GM15510 (cell line): ENCODE data around the gene KLHL8.

Experiments
- POLR2A ChIP-seq: IDR thresholded peaks from 3 replicates; pipeline ENCODE4 v1.6.1; 2011; ENCODE audit warnings: borderline replicate concordance; ENCODE audit not compliant: insufficient read length; ENCODE audit errors: extremely low read depth

Gene KLHL8

DNA sequence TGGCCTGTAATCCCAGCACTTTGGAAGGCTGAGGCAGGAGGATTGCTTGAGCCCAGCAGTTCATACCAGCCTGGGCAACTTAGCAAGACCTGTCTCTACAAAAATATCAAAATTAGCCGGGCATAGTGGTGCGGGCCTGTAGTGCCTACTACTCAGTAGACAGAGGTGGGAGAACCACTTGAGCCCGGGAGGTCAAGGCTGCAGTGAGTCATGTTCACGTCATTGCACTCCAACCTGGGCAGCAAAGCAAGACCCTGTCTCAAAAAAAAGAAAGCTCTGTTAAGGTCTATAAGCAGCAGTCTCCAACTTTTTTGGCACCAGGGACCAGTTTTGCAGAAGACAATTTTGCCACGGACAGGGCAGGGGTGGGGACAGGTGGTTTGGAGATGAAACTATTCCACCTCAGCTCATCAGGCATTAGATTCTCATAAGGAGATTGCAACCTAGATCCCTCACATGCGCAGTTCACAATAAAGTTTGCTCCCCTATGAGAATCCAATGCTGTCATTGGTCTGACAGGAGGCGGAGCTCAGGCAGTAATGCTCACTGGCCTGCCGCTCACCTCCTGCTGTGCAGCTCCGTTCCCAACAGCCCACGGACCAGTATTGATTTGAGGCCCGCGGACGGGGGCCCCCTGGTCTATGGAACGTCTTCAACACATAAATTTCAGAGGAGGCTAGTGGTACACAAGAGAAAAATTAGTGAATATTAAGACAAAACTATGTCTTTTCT is 67.9 kb downstream of the KLHL8 start:
- no peak for TF ChIP-seq POLR2A

DNA sequence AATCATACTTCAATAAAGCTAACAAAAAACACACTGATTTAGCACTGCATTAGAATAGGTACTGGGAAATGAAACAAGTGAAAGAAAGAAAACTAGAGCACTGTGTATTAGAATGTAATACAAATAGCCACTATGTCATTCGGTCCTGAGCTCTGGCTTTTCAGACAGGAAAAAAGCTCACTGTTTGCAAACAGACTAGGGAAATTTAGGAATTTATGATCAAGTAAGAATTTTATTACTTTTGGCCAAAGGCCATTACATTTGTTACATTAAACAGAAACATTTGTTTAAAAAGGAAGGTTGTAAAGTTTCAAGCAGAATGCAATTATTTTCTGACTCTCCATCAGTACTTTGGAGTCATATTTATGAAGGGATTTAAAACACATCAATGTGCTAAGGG is 68.7 kb downstream of the KLHL8 start:
- no peak for TF ChIP-seq POLR2A

DNA sequence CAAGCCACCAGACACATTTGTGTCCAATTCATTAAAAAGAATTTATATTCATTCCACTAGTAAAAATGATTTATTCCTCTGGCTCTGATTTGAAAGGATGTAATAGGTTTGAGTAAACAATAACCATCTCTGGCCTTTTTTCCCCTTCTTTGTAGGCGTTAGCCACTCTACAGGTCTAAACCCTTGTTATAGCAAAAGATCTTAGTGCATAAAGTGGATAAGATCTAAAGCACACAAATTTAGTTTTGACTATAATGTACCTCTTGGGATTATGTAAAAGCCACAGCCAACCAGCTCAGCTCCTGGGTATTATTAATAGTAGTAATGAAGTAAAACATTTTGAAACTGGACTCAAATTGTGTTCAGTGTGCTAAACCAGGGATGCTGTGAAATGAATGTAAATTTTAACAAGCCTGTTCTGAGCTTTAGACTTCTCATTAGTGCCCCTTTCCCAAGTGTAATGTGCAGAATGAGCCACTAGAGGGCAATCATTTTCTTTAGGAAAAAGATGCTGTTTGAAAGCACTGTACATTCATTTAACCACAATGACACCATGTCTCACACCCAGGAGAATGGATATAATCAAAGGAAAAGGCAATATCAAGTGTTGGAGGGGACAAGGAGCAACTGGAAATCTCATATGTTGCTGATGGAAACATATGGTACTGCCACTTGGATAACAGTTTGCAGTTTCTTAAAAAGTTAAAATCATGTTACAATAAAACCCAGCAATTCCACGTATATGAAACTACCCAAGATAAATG is 69.7 kb downstream of the KLHL8 start:
- no peak for TF ChIP-seq POLR2A

DNA sequence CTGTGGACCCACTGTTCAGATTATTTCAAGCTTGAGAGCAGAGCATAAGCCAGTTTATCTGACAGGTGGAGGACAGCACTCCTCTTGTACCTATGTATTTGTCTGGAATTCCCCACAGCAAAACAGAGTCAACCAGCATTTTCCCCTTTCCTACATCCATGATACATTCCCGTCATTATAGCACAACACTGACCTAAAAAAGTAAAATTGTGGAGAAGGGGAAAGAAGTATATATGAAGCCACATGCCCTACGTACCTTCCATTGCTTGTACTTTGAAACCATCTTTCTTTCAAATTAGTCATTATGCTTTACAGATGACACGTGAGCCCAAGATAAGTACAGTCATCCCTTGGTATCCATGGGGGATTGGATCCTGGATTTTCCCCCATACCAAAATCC is 73.3 kb downstream of the KLHL8 start:
- no peak for TF ChIP-seq POLR2A

DNA sequence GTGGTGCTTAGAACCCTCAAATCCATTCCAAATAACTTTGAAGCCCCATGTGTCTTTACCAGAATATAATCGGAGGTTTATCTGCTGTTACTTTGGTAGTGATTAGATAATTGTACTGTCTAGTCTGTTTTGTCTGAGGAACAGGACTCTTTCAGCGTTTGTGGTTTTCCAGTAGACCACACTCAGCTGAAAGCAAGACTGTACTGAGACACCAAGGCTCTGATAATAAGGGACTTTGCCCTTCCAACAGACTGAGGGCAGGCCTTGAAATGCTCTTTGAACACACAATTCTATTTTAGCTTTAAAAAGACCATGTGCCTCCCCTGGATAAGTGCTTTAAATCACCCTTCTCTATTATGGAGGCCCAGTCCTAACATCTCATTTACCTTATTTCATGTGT is 76.1 kb downstream of the KLHL8 start:
- TF ChIP-seq POLR2A: no peak

DNA sequence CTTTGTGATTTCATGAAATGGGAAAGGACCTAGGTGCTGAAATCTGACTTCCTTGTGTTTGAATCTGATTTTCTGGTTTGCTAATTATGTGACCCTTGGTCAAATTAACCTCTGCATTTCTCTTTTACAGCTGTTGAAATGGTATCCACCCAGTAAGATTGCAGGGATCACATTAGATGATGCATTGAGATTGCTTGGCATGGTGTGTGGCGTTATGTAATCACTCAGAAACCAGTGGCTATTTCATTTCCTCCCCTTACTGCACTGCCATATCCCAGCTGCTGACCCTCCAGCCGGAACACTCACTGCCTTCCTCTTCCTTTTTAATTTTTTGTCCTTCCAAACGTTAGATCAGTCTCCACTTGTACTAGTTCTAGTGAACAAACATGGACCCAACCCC is 79.0 kb downstream of the KLHL8 start:
- TF ChIP-seq POLR2A: no peak

DNA sequence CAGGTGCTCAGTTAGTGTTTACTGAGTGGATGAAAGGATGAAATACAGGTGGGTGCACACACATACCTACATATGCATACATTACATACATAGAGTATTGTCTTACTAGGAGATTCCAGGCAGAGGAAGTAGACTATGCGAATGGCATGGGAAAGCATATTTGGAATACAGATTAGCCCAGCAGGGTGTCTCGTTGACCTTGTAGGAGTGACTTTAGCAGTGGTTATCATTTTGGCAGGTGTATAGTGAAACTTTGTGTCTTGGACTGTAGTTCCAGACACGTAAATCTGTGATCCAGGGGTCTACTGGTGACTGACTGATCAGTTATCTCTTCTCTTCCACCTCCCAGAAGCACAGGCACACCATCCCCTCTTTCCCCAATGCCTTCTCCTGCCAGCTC is 86.3 kb downstream of the KLHL8 start:
- no peak for TF ChIP-seq POLR2A

DNA sequence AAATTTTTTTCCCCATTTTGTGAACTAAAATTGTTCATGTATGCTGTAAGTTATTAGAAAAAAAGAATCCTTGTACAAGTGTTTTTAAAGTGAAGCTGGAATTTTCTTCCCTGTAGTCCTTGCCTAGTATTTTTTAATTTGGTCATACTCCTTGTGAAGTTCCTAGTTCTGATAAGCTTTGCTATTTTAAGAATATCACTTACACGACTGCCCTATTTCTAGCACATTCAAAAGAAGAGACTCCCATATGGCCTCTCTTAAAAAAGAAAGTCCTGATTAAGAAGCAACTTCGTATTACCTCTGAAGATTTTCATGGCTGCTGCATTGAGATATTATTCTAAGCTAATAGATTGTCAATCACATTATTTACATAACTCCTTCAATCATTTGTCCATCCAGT is 87.2 kb downstream of the KLHL8 start:
- no peak for TF ChIP-seq POLR2A

DNA sequence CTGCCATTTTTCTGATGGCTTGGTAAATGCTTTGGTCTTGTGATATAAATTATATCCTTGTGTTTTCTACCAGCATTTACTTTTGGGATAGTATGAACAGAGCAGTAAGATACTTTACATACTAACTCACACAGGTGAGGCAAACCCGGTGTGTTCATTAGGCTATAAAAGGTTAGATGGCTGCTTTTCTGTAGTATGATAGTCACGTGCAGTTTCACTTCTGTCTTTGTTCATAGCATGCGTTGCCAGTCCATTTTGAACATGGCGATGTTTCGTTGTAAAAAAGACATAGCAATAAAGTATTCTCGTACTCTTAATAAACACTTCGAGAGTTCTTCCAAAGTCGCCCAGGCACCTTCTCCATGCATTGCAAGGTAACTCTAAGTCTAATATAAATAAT is 88.4 kb downstream of the KLHL8 start:
- no peak for TF ChIP-seq POLR2A

DNA sequence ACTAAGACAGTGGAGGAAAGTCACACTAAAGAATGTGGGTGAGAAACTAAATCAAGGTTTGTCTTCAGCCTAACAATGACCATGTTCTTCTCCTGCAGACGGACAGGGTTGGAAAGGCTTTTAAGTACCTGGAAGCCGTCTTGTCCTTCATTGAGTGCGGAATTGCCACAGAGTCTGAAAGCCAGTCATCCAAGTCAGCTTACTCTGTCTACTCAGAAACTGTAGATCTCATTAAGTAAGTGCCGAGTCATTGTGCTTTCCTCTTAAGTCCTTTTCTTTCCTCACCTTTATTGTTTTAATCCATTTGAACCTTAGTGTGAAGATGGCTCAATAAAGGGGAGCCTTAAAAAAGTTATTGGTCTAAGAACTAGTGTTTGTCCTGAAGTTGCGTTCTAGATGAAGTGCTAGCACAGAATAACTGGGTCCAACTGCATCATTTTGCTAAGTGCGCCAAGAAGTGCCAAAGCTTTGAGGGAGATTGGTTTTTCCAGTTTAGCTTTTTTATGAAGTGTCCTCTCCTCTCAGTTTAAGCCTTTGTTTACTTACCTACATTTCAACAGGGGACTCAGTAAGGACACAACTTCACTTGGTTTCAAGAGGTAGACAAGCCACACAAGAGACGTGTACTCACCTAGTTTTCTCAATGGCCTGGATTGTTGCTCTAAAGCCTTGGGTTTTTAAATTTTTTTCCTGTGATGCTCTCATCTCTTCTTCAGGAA is 89.3 kb downstream of the KLHL8 start:
- TF ChIP-seq POLR2A: no peak

DNA sequence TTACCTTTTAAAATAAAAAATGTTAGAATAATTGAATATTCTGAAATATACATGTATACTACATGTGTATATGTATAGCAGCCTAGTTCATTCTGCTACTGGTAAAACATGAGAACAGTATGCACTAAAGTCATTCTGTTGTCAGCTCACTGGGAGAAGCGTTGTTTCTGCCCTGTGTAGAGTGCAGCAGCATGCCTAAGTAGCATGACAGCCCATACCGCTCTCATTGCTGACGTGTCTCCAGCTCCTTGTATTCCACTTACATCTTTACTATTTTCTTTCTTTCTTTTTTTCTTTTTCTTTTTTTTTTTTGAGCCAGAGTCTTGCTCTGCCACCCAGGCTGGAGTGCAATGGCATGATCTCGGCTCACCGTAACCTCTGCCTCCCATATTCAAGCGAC is 90.7 kb downstream of the KLHL8 start:
- no peak for TF ChIP-seq POLR2A

DNA sequence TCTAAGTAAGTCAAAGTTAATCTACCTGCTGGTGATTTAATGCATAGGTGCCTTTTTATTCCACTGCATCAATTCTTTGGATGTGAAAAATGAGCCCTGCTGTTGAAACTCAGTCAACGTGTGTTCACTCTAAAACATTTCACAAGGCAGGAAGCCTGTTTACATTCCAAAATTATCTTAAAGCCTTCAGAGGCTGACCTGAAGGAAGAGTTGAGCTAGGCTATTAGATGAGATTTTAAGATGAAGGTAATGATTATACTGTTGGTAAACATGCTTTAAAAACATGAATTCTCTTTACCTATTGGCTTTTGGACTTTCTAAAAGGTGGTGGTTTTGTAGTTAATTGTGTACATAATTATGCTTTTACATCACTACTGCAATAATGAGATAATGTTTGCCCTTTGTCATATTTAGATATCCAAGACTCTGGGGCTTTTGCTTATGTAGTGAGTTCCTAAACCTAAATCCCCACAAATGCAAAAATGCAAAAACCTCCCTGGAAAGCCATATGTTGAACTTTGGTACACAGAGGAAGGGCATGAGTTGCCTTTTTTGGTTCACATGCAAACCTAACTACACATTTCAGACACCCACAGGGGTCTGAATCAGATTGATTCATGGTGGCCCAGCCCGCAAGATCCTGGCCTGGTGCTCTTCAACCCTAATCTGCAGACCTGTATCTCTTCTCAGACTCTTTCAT is 92.3 kb downstream of the KLHL8 start:
- TF ChIP-seq POLR2A: no peak

DNA sequence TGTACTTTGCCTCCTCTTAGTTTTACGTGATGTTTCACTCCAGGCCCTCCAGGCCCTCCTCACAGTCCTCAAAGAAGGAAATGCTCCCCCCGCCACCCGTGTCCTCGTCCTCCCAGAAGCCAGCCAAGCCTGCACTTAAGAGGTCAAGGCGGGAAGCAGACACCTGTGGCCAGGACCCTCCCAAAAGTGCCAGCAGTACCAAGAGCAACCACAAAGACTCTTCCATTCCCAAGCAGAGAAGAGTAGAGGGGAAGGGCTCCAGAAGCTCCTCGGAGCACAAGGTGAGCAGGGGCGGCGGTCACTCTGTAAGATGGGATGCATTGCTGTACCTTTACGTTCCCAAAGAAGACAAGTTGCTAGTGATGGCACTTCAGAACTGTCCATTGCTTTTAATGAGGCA is 94.4 kb downstream of the KLHL8 start:
- no peak for TF ChIP-seq POLR2A

DNA sequence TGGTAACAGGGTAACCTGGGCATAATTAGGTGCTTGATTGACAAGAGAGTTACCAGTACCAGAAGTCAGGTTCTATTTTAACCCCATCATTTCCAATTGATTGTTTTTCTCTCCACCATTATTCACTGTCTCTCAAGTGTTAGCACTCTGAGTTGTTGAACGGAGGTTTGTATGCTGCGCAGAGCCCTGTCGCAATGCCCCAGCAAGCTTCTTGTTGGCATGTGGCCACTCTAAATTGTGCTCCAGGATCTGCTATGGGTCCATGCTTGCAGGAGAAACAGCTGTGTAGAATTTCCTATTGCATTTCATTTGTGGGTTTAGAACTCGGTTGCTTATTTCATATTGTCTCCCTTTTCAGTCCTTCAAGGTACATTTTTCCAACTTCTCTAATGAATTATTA is 98.2 kb downstream of the KLHL8 start:
- TF ChIP-seq POLR2A: no peak
